HL-60 (cell line): ENCODE measurements around the gene S100A9.

Source experiments
- GABPA ChIP-seq: IDR thresholded peaks from 2 replicates; pipeline ENCODE4 v1.6.1; 2012; ENCODE audit warnings: low read depth
- POLR2AphosphoS5 ChIP-seq: IDR thresholded peaks from 2 replicates; pipeline ENCODE4 v1.6.1; 2012; ENCODE audit warnings: low read depth
- TF ChIP-seq, protein P1 (sequence below): IDR thresholded peaks from one replicate; pipeline ENCODE4 v1.5.1; 2011; ENCODE audit warnings: low read length, control low read depth, inconsistent platforms; ENCODE audit not compliant: insufficient read depth
- TF ChIP-seq, protein P2 (sequence below): IDR thresholded peaks from 2 replicates; pipeline ENCODE4 v1.6.1; 2012; ENCODE audit warnings: low read depth; ENCODE audit not compliant: insufficient replicate concordance

DNA sequence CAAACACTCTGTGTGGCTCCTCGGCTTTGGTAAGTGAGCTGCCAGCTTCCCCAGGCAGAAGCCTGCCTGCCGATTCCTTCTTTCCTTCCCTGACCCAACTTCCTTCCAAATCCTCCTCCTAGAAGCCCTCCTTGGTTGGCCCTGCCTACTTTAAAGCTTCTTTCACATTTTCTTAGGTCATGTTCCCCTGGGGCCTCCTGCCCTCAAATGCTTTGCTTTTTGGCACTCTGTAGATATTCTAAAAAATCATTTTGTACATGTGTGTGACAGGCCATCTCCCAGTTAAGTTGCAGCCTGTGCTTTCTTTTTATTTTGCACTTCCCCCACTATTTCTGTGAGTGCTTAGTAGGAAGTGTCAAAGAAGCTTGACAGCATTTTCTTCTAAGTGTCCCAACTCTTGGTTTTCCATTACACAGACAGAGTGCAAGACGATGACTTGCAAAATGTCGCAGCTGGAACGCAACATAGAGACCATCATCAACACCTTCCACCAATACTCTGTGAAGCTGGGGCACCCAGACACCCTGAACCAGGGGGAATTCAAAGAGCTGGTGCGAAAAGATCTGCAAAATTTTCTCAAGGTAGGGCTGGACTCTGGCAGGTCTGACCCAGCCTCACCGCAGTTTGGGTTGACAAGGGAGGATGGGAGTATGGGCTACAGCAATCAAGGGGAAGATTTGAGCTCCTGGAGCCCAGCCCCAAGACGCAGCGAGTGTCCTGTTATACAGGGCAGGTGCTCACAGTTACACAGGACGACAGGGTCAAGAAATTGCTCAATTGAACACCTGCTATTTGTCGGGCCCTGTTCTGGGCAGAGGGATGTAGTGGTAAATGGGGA is at the start of gene S100A9:
- TF ChIP-seq, protein P1, sequence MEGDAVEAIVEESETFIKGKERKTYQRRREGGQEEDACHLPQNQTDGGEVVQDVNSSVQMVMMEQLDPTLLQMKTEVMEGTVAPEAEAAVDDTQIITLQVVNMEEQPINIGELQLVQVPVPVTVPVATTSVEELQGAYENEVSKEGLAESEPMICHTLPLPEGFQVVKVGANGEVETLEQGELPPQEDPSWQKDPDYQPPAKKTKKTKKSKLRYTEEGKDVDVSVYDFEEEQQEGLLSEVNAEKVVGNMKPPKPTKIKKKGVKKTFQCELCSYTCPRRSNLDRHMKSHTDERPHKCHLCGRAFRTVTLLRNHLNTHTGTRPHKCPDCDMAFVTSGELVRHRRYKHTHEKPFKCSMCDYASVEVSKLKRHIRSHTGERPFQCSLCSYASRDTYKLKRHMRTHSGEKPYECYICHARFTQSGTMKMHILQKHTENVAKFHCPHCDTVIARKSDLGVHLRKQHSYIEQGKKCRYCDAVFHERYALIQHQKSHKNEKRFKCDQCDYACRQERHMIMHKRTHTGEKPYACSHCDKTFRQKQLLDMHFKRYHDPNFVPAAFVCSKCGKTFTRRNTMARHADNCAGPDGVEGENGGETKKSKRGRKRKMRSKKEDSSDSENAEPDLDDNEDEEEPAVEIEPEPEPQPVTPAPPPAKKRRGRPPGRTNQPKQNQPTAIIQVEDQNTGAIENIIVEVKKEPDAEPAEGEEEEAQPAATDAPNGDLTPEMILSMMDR = no peak
- TF ChIP-seq, protein P2, sequence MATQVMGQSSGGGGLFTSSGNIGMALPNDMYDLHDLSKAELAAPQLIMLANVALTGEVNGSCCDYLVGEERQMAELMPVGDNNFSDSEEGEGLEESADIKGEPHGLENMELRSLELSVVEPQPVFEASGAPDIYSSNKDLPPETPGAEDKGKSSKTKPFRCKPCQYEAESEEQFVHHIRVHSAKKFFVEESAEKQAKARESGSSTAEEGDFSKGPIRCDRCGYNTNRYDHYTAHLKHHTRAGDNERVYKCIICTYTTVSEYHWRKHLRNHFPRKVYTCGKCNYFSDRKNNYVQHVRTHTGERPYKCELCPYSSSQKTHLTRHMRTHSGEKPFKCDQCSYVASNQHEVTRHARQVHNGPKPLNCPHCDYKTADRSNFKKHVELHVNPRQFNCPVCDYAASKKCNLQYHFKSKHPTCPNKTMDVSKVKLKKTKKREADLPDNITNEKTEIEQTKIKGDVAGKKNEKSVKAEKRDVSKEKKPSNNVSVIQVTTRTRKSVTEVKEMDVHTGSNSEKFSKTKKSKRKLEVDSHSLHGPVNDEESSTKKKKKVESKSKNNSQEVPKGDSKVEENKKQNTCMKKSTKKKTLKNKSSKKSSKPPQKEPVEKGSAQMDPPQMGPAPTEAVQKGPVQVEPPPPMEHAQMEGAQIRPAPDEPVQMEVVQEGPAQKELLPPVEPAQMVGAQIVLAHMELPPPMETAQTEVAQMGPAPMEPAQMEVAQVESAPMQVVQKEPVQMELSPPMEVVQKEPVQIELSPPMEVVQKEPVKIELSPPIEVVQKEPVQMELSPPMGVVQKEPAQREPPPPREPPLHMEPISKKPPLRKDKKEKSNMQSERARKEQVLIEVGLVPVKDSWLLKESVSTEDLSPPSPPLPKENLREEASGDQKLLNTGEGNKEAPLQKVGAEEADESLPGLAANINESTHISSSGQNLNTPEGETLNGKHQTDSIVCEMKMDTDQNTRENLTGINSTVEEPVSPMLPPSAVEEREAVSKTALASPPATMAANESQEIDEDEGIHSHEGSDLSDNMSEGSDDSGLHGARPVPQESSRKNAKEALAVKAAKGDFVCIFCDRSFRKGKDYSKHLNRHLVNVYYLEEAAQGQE = peak; percentile 31
- peak; percentile 73 for TF ChIP-seq POLR2AphosphoS5
- no peak; the same call in 1 of the 2 replicates for TF ChIP-seq GABPA
